Prostate gland (tissue), 2 donors: ENCODE data around the gene PGRMC2.

ENCODE experiments used
- CTCF ChIP-seq, 4 experiments: fragments of 200-600 bp in 2 of 4; fragments of 450-650 bp in 2 of 4; sonication (generic) in 2 of 4; IDR thresholded peaks; 1 replicate in 3 of 4; 2 replicates in 1 of 4; pipeline ENCODE4 v1.5.1; 2016 to 2019; ENCODE audit warnings: antibody characterized with exemption in 4 of 4, mild to moderate bottlenecking in 2 of 4, moderate library complexity in 2 of 4
- POLR2A ChIP-seq: fragments of 450-650 bp; IDR thresholded peaks from one replicate; pipeline ENCODE4 v1.6.1; 2016; ENCODE audit warnings: antibody characterized with exemption, mild to moderate bottlenecking

DNA sequence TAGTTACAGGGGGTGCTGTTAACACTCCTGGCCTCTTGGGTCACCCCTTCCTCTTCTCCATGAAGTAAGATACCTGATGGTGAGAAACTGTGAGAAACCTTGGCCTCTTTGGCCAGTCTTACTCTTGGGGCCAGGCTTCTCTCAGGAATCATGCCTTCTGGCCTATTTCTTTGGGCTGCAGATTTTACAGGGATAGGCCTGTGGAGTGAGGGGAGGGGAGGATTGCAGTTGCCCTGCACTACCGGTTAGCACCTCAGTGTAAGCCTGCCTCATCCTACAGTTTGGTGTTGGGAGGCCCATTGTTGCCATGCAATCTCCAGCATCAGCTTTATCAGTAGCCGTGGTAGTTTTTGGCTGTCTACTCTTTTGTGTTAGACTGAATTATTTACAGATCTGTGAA lies 7.6 kb upstream of the PGRMC2 start:
- TF ChIP-seq POLR2A (no peak), CTCF (IDR thresholded peaks at IDR 0.05) (no peak)
